ENCODE measurements around the gene OXCT2. TPM values are rescaled to one million over a fixed set of nuclear protein-coding genes. Genes with fewer than 3 reads are reported as not detected.
"Not testable (repeated sequence)": the region's sequence is repeated elsewhere in the genome, so short reads cannot be mapped to it uniquely, and the experiment has no call there.

Gene OXCT2
- 1 to 10 TPM in 1 of 6 donors, under 1 TPM in 5; 0.55 to 2.2 (median 0.93) TPM for total RNA-seq
- 1 to 10 TPM; 1.7 to 2.3 TPM for polyA plus RNA-seq

- WGBS, 2 donors, result 45% methylated on average over 11 to 51 of the region's 57 CpGs
- H3K4me1 ChIP-seq; H3K27ac ChIP-seq; intact Hi-C loops (cut with DNase I); H3K36me3 ChIP-seq; H3K4me3 ChIP-seq; FAIRE-seq; H3K9me3 ChIP-seq; H3K27me3 ChIP-seq: not testable (repeated sequence)
- ATAC-seq (peak in 3 of 4 donors; percentile 33 to 64 (median 60)), DNase-seq (peak in 1 of 6 donors; percentile 52)
Measured at GRCh38 chr1:39771022-39771532, at the start of gene OXCT2. Gene OXCT2 (minus strand): TSS chr1:39771348. CDS start chr1:39771255, 93 bp downstream.

GRCh38 chr1:39819091-39819812, 48.1 kb upstream of the OXCT2 start:
- intact Hi-C loops (cut with DNase I), result loop anchor here (5.0 to 10.0 kb wide), 4 partner anchors 83 to 156 kb away; partner anchors contain the start of gene MYCL (in 3 of the 3)
- no peak overlapping the region for H3K4me3 ChIP-seq
- no peaks in the 10 kb centered on the region for H3K4me1 ChIP-seq
- WGBS, 2 donors, result 84 to 87% methylated on average over 21 to 22 of the region's 22 CpGs
- no peak for FAIRE-seq
- no peak overlapping the region for H3K27ac ChIP-seq
- peak in 1 of 6 donors; percentile 59 for DNase-seq
- no peaks in the 10 kb centered on the region for H3K36me3 ChIP-seq
- no peak for TF ChIP-seq CTCF (IDR thresholded peaks at IDR 0.05)
- no peaks in the 10 kb centered on the region for H3K27me3 ChIP-seq
- H3K9me3 ChIP-seq, result no peaks in the 10 kb centered on the region
- ATAC-seq, result no peak

- Histone ChIP-seq H3K36me3 (no peaks in the 10 kb centered on the region), H3K27me3 (no peaks in the 10 kb centered on the region), H3K9me3 (no peaks in the 10 kb centered on the region), H3K4me1 (no peaks in the 10 kb centered on the region), H3K27ac (no peak overlapping the region), H3K4me3 (no peak overlapping the region)
- FAIRE-seq (no peak), DNase-seq (peak in 3 of 6 donors; percentile 37 to 91 (median 56)), ATAC-seq (peak; percentile 15 to 62 (median 43))
- intact Hi-C loops (cut with DNase I), result loop anchor here (5.0 to 10.0 kb wide), 4 partner anchors 84 to 156 kb away; partner anchors contain the start of gene MYCL (in 3 of the 3)
- no peak for TF ChIP-seq CTCF (IDR thresholded peaks at IDR 0.05)
- WGBS, 2 donors, result 99 to 100% methylated on average over 2 of the region's 2 CpGs
Measured at GRCh38 chr1:39818482-39818881, 47.3 kb upstream of the OXCT2 start.

- H3K4me3 ChIP-seq, FAIRE-seq, H3K4me1 ChIP-seq, H3K36me3 ChIP-seq, H3K9me3 ChIP-seq, H3K27me3 ChIP-seq: not testable (repeated sequence)
- DNase-seq, result peak in 4 of 6 donors; percentile 46 to 68 (median 50)
- peak overlapping the region in 1 of 4 donors; percentile 22 for H3K27ac ChIP-seq
- 47 to 58% methylated on average over 15 to 18 of the region's 24 CpGs for WGBS, 2 donors
- peak in 1 of 4 donors; percentile 20 for TF ChIP-seq CTCF (IDR thresholded peaks at IDR 0.05)
- intact Hi-C loops (cut with DNase I), result loop anchor here (2.0 to 10.0 kb wide), 5 partner anchors 85 to 157 kb away; partner anchors contain the start of gene MYCL (in 3 of the 3)
- peak; percentile 61 to 82 (median 78) for ATAC-seq
Measured at GRCh38 chr1:39817091-39817932, 46.2 kb upstream of the OXCT2 start.

All from pancreas (tissue), 10 donors.